ENCODE measurements around the gene FAF1.

- TF ChIP-seq, protein P1, sequence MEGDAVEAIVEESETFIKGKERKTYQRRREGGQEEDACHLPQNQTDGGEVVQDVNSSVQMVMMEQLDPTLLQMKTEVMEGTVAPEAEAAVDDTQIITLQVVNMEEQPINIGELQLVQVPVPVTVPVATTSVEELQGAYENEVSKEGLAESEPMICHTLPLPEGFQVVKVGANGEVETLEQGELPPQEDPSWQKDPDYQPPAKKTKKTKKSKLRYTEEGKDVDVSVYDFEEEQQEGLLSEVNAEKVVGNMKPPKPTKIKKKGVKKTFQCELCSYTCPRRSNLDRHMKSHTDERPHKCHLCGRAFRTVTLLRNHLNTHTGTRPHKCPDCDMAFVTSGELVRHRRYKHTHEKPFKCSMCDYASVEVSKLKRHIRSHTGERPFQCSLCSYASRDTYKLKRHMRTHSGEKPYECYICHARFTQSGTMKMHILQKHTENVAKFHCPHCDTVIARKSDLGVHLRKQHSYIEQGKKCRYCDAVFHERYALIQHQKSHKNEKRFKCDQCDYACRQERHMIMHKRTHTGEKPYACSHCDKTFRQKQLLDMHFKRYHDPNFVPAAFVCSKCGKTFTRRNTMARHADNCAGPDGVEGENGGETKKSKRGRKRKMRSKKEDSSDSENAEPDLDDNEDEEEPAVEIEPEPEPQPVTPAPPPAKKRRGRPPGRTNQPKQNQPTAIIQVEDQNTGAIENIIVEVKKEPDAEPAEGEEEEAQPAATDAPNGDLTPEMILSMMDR (IDR thresholded peaks at IDR 0.05 in 2 of 3, conservative IDR thresholded peaks at IDR 0.05 in 1 of 3; ENCODE audit: insufficient read depth in 2 of 3, low read depth in 1 of 3, low read length in 3 of 3), result no peak
- no peak for TF ChIP-seq NR4A1 (CRISPR knock-in tag; IDR thresholded peaks at IDR 0.05)
- no peak for TF ChIP-seq NR4A1 (tag; IDR thresholded peaks at IDR 0.05)
- TF ChIP-seq, protein P2, sequence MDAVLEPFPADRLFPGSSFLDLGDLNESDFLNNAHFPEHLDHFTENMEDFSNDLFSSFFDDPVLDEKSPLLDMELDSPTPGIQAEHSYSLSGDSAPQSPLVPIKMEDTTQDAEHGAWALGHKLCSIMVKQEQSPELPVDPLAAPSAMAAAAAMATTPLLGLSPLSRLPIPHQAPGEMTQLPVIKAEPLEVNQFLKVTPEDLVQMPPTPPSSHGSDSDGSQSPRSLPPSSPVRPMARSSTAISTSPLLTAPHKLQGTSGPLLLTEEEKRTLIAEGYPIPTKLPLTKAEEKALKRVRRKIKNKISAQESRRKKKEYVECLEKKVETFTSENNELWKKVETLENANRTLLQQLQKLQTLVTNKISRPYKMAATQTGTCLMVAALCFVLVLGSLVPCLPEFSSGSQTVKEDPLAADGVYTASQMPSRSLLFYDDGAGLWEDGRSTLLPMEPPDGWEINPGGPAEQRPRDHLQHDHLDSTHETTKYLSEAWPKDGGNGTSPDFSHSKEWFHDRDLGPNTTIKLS (IDR thresholded peaks at IDR 0.05; ENCODE audit: borderline replicate concordance, low read depth), result no peak
- TF ChIP-seq CBX2 (IDR thresholded peaks at IDR 0.05; ENCODE audit: insufficient read depth, low read length, poor library complexity, severe bottlenecking), result no peak
- no peak for TF ChIP-seq POLR2A (conservative IDR thresholded peaks at IDR 0.05)
- TF ChIP-seq NFIC (IDR thresholded peaks at IDR 0.05), result no peak
- TF ChIP-seq BRCA1 (IDR thresholded peaks at IDR 0.05), result no peak
- TF ChIP-seq BRCA1 (CRISPR knock-in tag; IDR thresholded peaks at IDR 0.05), result no peak
- no peak for TF ChIP-seq GABPB2 (CRISPR knock-in tag; conservative IDR thresholded peaks at IDR 0.05)
These were observed 5.0 kb downstream of the FAF1 start for GRCh38 chr1:50955116-50955515.

Measured in K562 (cell line).